HG03460 (cell line): ENCODE data around the gene OR6F1.
A peak's percentile ranks its signal among the peaks of the same experiment; 100 is the strongest.
"Not testable (repeated sequence)": the region's sequence is repeated elsewhere in the genome, so short reads cannot be mapped to it uniquely, and the experiment has no call there.

Experiments used
- ATAC-seq: cut with Tn5 transposase; IDR thresholded peaks from one replicate; pipeline ENCODE4 v1.9.1; 2021; ENCODE audit not compliant: unreplicated experiment

Gene OR6F1

GRCh38 chr1:247716546-247716945, at the start of gene OR6F1:
OR6F1 (minus strand) TSS chr1:247716646; CDS start chr1:247712755, 3,891 bp downstream.
- no peak for ATAC-seq

GRCh38 chr1:247760456-247760855, 44.0 kb upstream of the OR6F1 start, which contains the start of gene OR1C1:
OR1C1 (minus strand) TSS chr1:247760556; CDS start chr1:247758406, 2,150 bp downstream.
- no peak for ATAC-seq

DNA sequence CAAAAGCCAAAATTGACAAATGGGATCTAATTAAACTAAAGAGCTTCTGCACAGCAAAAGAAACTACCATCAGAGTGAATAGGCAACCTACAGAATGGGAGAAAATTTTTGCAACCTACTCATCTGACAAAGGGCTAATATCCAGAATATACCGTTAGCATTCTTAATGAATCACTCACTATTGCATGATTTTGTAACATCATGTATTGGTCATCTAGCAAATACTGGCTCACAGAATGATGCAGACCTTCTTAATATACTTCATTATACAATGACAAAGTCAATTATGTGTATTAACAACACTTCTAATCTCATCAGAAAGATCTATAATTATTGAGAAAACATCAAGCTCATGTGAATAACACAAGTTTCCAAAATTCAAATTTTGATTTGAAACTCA, 37.9 kb upstream of the OR6F1 start:
- not testable (repeated sequence) for ATAC-seq

DNA sequence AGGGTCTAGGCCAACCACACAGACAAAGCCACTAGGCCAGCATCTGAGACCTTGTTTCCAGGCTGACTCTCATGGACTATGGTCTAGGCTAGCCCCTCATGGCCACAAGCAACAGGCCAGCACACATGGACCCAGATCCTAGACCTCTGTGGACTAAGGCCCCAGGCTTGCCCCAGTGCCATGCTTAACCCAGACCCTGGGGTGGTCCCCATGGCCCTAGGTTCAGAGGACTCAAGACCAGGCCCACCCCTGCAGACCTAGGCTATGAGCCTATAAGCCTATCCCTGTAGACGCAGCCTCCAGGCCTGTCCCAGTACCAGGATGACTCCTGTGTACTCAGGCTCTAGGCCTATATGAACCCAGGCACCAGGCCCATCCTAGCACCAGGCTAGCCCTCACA, 33.4 kb upstream of the OR6F1 start:
- ATAC-seq = no peak

DNA sequence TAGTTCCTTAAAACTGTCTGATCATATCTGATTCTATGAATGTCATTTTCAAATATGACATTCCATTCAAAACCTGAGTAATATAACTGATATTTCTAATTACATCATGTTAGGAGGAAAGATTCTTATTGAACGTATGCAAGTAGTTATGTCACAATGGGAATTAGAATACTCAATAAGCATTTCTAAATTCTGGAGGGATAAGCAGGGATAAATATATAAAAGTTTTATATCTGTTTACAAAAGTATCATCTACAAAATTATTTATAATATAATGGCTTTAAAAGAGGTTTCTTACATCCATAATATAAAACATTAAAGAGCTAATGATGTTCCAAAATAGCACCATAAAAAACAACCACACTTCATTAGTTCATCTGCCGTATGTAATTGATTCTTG, 31.6 kb upstream of the OR6F1 start, which contains the start of gene OR14A2:
OR14A2 (minus strand) TSS at position 101 of the 400 bp plus-strand sequence.
- ATAC-seq = no peak

DNA sequence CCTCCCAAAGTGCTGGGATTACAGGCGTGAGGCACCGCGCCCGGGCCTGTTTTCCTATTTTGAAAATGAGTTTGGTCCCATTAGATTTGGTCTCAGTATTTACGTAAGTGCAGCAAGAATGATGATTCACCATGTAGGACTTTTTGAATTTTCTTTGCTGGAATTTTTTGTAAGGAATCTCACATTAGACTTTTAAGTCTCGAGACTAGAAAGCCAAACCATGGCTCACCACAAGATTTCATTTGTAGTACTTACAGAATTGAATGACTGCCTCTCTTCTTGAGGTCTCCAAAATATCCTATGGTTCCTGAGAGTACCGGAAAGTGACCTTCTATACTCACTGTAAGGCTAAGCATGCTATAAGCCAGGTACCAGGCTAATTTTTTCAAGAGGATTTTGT, 31.2 kb upstream of the OR6F1 start:
- ATAC-seq = no peak

DNA sequence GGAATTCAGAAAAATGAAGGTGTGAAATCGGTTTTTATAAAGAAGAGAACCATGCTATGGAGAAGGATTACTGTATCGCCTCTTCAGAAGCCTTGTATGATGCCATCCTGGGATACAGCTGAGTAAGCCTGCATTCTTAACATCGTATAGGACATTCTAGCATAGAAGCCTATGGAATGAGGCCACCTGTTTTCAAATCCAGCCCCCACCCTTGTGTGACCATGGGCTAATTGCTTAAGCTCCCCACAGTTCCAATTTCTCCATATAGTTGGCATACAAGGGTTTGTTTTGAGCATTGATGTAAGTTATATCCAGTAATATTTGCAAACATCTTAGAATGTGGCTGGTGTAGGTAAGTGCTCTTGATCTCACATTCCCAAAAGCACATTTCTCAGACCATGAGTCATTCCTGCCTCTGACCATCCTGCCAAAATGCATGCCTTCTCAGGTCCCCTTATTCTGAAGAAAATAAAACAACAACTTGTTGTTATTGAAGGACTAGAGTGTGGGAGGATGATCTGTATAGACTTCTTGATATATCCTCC, 30.0 kb upstream of the OR6F1 start:
- no peak for ATAC-seq

DNA sequence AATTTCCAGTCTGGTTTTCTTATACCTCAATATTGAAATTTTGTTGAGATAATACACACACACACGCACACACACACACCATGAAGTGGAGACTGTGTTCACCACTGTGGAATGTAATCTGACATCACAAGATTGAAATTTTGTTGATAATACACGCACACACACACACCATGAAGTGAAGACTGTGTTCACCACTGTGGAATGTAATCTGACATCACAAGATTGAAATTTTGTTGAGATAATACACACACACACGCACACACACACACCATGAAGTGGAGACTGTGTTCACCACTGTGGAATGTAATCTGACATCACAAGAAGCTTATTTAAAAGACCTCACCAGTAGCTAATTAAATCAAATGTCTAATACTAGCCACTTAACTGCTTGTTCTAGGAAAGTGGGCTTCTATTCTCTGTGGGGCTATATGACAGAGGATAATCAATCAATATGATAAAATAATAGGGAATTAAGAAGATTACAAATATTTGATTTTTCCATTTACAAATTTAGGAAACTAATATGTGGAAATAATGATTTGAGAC, 25.8 kb upstream of the OR6F1 start:
- ATAC-seq = not testable (repeated sequence)

DNA sequence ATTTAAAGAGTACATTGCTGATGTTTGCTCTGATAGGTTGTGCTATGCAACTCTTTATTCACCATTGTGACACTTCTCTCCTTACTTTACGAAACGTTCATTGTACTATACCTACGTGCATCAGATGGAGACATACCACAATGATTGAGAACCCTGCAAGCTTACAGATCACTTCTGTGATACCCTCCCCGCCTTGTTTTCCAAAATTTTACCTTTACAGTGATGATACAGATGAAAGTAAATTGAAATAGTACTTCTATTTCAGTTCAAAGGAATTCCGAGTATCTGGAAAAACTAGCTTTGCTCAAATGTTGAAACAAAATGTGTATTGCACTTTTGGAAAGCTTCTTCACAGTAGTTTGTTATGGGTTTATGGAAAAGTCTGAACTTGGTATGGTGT, 25.3 kb upstream of the OR6F1 start:
- no peak for ATAC-seq

- no peak for ATAC-seq
These were observed 24.3 kb upstream of the OR6F1 start for GRCh38 chr1:247740721-247741120.

GRCh38 chr1:247738315-247738714, 21.9 kb upstream of the OR6F1 start, which contains the start of gene OR14K1:
OR14K1 (plus strand) TSS chr1:247738615; CDS start chr1:247738615, 0 bp downstream.
- no peak for ATAC-seq

DNA sequence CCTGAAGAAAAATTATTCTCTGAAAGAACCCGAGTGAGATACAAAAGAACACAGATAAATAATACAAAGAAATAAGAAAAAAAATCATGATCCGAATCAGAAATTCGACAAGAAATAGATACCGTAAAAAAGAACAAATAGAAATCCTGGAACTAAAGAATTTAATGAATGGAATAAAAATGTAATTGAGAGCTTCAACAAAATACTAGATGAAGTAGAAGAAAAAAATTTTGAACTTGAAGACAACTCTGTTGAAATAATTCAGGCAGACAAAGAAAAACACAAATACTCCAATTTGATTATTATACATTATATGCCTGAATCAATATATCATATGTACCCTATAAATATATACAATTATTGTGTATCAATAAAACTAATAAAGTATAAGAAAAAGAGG, 4.8 kb upstream of the OR6F1 start:
- ATAC-seq = no peak

- ATAC-seq = no peak
These were observed 2.7 kb downstream of the OR6F1 start for GRCh38 chr1:247713753-247714152.

DNA sequence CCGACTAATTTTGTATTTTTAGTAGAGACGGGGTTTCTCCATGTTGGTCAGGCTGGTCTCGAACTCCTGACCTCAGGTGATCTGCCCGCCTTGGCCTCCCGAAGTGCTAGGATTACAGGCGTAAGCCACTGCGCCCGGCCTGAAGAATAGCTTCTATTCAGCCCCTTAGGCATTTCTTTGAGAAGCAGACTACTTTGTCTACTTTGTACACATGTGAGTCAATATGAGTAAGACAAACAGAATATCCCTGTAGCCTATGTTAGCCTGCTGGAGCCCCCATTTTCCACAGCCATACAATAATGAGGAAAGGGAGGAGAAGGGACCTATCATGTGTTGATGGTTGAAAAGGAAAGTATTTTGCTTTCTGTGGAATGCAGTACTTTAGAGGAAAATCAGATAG, 5.8 kb downstream of the OR6F1 start:
- not testable (repeated sequence) for ATAC-seq

DNA sequence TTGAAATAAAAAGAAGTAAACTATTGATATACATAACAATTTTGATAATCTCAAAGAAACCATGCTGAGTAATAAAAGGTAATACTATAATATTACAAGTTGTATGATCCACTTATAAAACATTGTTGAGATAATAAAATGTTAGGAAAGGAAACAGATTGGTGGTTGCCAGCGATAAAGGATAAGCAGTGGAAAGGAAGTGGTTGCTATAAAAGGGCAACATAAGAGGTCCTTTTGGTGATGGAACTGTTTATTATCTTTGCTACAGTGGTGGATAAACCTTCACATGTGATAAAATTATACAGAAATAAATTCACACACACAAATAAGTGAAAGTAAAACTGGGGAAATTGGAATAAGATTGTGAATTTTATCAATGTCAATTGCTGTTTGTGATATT, 15.1 kb downstream of the OR6F1 start:
- ATAC-seq = no peak

GRCh38 chr1:247681288-247681897, 35.1 kb downstream of the OR6F1 start:
- ATAC-seq = peak; percentile 92

DNA sequence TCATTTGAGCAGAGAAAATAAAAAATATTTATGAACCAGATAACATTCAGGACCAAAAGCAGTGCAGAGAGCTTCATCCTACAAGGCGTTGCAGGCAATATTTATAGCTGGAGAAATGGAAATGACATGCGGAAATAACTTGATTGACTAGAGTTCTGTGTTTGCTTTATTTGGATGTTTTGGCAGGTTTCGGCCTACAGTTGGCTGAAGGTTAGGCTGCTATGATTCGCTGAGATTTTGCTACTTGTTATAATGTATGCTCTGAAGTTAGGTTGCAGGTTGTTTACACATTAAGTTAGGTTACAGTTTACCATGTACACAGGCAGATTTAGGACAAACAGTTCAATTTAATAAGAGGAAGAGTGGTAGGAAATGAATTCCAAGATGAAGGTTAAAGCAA, 36.3 kb downstream of the OR6F1 start:
- ATAC-seq = no peak

- ATAC-seq = no peak
These were observed 36.8 kb downstream of the OR6F1 start, which contains the start of gene OR13G1 for GRCh38 chr1:247679639-247680038. OR13G1 (minus strand) TSS chr1:247679739; CDS start chr1:247673041, 6,698 bp downstream.

DNA sequence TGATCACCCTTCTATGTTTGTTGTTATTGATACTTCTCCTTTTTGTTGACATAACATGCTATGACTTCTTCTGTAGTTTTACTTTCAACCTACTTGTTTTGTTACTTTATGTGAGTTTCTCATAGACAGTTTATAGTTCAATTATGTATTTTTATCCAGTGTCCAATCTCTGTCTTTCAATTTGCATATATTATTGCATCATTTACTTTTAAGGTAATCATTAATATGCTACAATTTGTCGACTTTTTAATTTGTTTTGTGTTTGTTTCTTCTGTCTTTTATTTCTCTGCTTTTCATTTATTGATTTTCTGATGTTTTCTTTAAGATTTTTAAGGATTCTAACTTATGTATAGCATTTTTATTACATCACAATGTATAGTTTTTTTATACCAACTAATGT, 47.2 kb downstream of the OR6F1 start:
- ATAC-seq = no peak
